Measurements from ENCODE around the gene DMXL1.

DMXL1 gene

DNA sequence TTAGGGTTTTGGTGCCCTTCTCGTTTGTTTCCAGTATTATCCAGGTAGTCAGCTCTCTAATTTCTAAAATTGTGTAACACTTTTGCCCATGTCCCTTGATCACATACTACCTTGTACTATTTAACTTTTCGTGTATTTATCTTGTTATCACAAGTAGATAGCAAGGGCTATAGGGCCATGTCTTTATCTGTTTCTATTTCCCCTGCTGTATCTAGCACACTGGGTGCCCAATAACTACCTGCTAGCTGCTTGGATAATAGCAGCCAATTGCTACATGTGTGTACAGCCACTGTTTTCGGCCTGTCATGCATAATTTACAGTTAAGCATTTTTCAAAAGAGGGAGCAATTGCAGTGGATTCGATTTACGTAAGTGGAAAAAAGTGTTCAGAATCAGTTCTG, 220.2 kb downstream of the DMXL1 start:
- no peak for DNase-seq

DNA sequence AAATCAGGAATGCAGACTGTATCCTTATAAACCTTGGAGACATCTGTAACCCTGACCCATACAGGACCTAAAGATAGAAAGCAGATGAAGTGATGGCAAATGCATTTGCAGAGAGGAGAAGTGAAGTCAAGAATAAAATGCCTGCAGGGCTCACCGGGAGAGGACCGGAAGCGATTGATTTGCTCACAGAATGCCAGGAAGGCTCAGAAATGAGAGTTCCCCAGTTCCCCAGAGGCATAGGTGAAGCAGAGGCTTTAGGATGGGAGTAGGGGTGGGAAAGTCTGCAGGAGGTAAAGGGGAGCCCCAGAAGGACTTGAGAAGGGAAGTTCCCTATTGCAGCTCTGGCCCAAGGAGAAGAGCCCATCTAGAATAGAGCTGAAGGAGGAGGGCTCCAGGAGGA, 221.0 kb downstream of the DMXL1 start:
- DNase-seq, result no peak

DNA sequence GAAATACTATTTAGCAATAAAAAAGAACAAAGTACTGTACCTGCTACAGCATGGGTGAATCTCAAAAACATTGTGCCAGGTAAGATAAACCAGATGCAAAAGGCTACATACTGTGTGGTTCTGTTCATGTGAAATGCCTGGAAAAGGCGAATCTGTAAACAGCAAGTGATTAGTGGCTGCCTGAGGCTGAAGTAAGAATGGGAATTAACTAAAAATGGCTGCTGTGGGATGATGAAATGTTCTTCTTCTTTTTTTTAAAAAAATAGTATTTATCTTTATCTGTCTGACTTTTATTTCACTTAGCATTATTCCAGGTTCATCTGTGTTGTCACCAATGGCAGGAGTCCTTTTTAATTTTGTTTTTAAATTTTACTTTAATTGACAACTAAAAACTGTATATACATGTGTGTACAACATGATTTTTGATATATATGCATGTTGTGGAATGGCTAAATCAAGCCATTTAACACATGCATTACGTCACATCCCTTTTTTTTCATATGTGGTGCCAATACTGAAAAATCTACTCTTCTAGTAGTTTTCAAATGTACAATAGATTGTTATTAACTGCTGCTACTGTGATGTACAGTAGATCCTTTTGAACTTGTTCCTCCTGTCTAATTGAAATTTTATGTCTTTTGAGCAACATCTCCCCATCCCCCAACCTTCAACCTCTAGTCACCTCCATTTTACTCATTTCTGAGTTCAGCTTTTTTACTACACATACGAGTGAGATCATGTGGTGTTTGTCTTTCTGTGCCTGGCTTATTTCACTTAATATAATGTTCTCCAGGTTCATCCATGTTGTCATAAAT, 222.0 kb downstream of the DMXL1 start:
- peak in 1 of 2 experiments; percentile 37 for DNase-seq

GRCh38 chr5:119293516-119293829, 222.6 kb downstream of the DMXL1 start:
- DNase-seq, result no peak
